Suprapubic skin (tissue), 4 donors: ENCODE results near the gene L3MBTL1. TPM values are rescaled to one million over a fixed set of nuclear protein-coding genes. Genes with fewer than 3 reads are reported as not detected.

ENCODE experiments used
- DNase-seq, 2 donors: peaks; one replicate each; pipeline ENCODE4 v3.0.0-alpha.2; 2019; ENCODE audit warnings: low spot score in 2 of 2
- H3K27ac ChIP-seq: fragments of 200-600 bp; sonication (generic); one replicate; pipeline ENCODE4 v1.5.1; 2019
- H3K27me3 ChIP-seq: fragments of 200-600 bp; sonication (generic); one replicate; pipeline ENCODE4 v1.5.1; 2019
- H3K36me3 ChIP-seq: fragments of 200-600 bp; sonication (generic); one replicate; pipeline ENCODE4 v1.5.1; 2019
- H3K4me1 ChIP-seq: fragments of 200-600 bp; sonication (generic); one replicate; pipeline ENCODE4 v1.5.1; 2019
- H3K4me3 ChIP-seq: fragments of 200-600 bp; sonication (generic); one replicate; pipeline ENCODE4 v1.5.1; 2019; ENCODE audit warnings: mild to moderate bottlenecking
- H3K9me3 ChIP-seq: fragments of 200-600 bp; sonication (generic); one replicate; pipeline ENCODE4 v1.5.1; 2019
- EP300 ChIP-seq: sonication (generic); formaldehyde crosslinking; IDR thresholded peaks from one replicate; pipeline ENCODE4 v1.6.1; 2017; ENCODE audit warnings: antibody characterized with exemption
- POLR2A ChIP-seq, 2 donors: fragments of 450-650 bp; IDR thresholded peaks; one replicate each; pipeline ENCODE4 v1.6.1; 2017; ENCODE audit warnings: antibody characterized with exemption in 2 of 2, mild to moderate bottlenecking in 2 of 2, moderate library complexity in 2 of 2
- POLR2AphosphoS5 ChIP-seq, 3 donors: sonication (generic); formaldehyde crosslinking; IDR thresholded peaks; one replicate each; pipeline ENCODE4 v1.6.1; 2017; ENCODE audit warnings: antibody characterized with exemption in 3 of 3
- WGBS: methylation state at CpG from one replicate; pipeline ENCODE4 v1.1.5; 2018; 5-methylcytosine and 5-hydroxymethylcytosine counted together
- total RNA-seq, 4 donors: library from RNA; depleted of rRNA; stranded (reverse); fragments of >200 nt; gene quantifications; one replicate each; pipeline ENCODE4 v1.1.0, GENCODE V29; 2016
- TF ChIP-seq, protein P1 (sequence below), 2 donors: fragments of 200-600 bp in 1 of 2; fragments of 450-650 bp in 1 of 2; sonication (generic) in 1 of 2; IDR thresholded peaks; one replicate each; pipeline ENCODE4 v1.5.1; 2016 to 2019; ENCODE audit warnings: antibody characterized with exemption in 2 of 2, mild to moderate bottlenecking in 1 of 2, moderate library complexity in 1 of 2

Gene L3MBTL1
- total RNA-seq, 4 donors from 2014 or later = 8.9 to 39.7 (median 14.6) TPM

- no peak for DNase-seq
- Histone ChIP-seq H3K9me3 (no peaks in the 10 kb centered on the region), H3K27me3 (no peaks in the 10 kb centered on the region), H3K27ac (no peak overlapping the region), H3K4me3 (no peak overlapping the region), H3K36me3 (no peaks in the 10 kb centered on the region), H3K4me1 (no peaks in the 10 kb centered on the region)
- TF ChIP-seq, protein P1, sequence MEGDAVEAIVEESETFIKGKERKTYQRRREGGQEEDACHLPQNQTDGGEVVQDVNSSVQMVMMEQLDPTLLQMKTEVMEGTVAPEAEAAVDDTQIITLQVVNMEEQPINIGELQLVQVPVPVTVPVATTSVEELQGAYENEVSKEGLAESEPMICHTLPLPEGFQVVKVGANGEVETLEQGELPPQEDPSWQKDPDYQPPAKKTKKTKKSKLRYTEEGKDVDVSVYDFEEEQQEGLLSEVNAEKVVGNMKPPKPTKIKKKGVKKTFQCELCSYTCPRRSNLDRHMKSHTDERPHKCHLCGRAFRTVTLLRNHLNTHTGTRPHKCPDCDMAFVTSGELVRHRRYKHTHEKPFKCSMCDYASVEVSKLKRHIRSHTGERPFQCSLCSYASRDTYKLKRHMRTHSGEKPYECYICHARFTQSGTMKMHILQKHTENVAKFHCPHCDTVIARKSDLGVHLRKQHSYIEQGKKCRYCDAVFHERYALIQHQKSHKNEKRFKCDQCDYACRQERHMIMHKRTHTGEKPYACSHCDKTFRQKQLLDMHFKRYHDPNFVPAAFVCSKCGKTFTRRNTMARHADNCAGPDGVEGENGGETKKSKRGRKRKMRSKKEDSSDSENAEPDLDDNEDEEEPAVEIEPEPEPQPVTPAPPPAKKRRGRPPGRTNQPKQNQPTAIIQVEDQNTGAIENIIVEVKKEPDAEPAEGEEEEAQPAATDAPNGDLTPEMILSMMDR (IDR thresholded peaks at IDR 0.05) = no peak
- TF ChIP-seq EP300 (no peak), POLR2A (IDR thresholded peaks at IDR 0.05) (no peak), POLR2AphosphoS5 (IDR thresholded peaks at IDR 0.05) (no peak)
- 93% methylated on average over 9 of the region's 9 CpGs for WGBS
Measured at GRCh38 chr20:43567477-43567876, 60.0 kb downstream of the L3MBTL1 start.

DNA sequence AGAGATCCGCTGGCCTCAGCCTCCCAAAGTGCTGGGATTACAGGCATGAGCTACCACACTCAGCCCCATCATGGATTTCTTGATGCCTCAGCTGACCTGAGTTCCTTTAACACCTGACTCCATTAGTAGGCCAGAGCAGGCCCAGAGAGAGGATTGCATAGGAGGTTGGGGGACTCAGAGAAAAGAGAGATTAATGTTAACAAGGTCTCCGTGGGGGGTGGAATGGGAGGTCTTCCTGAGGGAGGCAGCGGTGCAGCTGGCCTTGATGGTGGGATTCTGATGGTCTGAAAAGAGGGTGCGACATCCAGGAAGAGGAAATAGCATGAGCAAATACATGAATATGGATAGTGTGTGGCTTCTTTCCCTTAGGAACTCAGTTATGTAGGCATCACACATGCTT lies 61.2 kb downstream of the L3MBTL1 start:
- H3K27ac ChIP-seq = no peak overlapping the region
- H3K4me1 ChIP-seq = no peaks in the 10 kb centered on the region
- H3K9me3 ChIP-seq = no peaks in the 10 kb centered on the region
- WGBS = 93% methylated on average over 4 of the region's 4 CpGs
- no peaks in the 10 kb centered on the region for H3K27me3 ChIP-seq
- no peak overlapping the region for H3K4me3 ChIP-seq
- no peak for TF ChIP-seq POLR2A (IDR thresholded peaks at IDR 0.05)
- TF ChIP-seq POLR2AphosphoS5 (IDR thresholded peaks at IDR 0.05) = no peak
- no peak for TF ChIP-seq EP300
- TF ChIP-seq, protein P1 (IDR thresholded peaks at IDR 0.05) = no peak
- no peak for DNase-seq
- H3K36me3 ChIP-seq = no peaks in the 10 kb centered on the region

DNA sequence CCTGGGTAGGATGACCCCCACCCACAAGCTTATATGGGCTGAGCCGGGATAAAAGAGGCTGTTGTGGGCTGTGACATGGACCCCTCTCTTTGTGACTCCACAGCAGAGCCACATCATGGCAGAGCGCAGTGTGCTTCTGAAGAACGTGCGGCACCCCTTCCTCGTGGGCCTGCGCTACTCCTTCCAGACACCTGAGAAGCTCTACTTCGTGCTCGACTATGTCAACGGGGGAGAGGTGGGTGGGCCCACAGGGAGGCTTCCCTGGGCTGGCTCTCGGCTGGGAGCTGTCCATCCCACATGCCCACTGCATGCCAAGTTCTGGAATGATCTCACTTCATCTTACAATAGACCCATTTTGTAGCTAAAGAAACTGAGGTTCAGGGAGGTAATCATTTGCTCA lies 61.8 kb downstream of the L3MBTL1 start:
- 93% methylated on average over 9 of the region's 10 CpGs for WGBS
- H3K36me3 ChIP-seq = no peaks in the 10 kb centered on the region
- TF ChIP-seq POLR2A (IDR thresholded peaks at IDR 0.05) (no peak), EP300 (no peak), POLR2AphosphoS5 (IDR thresholded peaks at IDR 0.05) (no peak)
- TF ChIP-seq, protein P1 (IDR thresholded peaks at IDR 0.05) = no peak

GRCh38 chr20:43570496-43570895 lies 63.0 kb downstream of the L3MBTL1 start:
- Histone ChIP-seq H3K4me1 (no peaks in the 10 kb centered on the region), H3K27me3 (no peaks in the 10 kb centered on the region), H3K9me3 (no peaks in the 10 kb centered on the region), H3K36me3 (no peaks in the 10 kb centered on the region), H3K27ac (no peak overlapping the region), H3K4me3 (no peak overlapping the region)
- TF ChIP-seq POLR2AphosphoS5 (IDR thresholded peaks at IDR 0.05) (no peak), POLR2A (IDR thresholded peaks at IDR 0.05) (no peak), EP300 (no peak)
- TF ChIP-seq, protein P1 (IDR thresholded peaks at IDR 0.05) = no peak
- no peak for DNase-seq
- 95% methylated on average over 9 of the region's 10 CpGs for WGBS

More for the DNA sequence above, 61.8 kb downstream of the L3MBTL1 start:
- Histone ChIP-seq H3K9me3 (no peaks in the 10 kb centered on the region), H3K4me3 (no peak overlapping the region), H3K27me3 (no peaks in the 10 kb centered on the region), H3K27ac (no peak overlapping the region), H3K4me1 (no peaks in the 10 kb centered on the region)
- no peak for DNase-seq

- Histone ChIP-seq H3K27me3 (no peaks in the 10 kb centered on the region), H3K27ac (no peak overlapping the region), H3K9me3 (no peaks in the 10 kb centered on the region), H3K4me1 (no peaks in the 10 kb centered on the region), H3K36me3 (no peaks in the 10 kb centered on the region), H3K4me3 (no peak overlapping the region)
- TF ChIP-seq POLR2AphosphoS5 (IDR thresholded peaks at IDR 0.05) (no peak), EP300 (no peak), POLR2A (IDR thresholded peaks at IDR 0.05) (no peak)
- TF ChIP-seq, protein P1 (IDR thresholded peaks at IDR 0.05) = no peak
- 100% methylated on average over 3 of the region's 3 CpGs for WGBS
- DNase-seq = no peak
Measured at GRCh38 chr20:43571310-43571709, 63.8 kb downstream of the L3MBTL1 start.
